Endothelial cell (in vitro differentiated cells): ENCODE results near the gene AIFM2. TPM values are rescaled to one million over a fixed set of nuclear protein-coding genes. Genes with fewer than 3 reads are reported as not detected.

Source experiments
- DNase-seq: peaks from one replicate; pipeline ENCODE4 v3.0.0; 2021; ENCODE audit warnings: low spot score
- H3K27ac Mint-ChIP-seq: one replicate; pipeline ENCODE4 v1.8.0; 2021; ENCODE audit warnings: mixed read lengths, inconsistent platforms; ENCODE audit not compliant: unreplicated experiment
- H3K27me3 Mint-ChIP-seq: one replicate; pipeline ENCODE4 v1.8.0; 2021; ENCODE audit warnings: mild to moderate bottlenecking, moderate library complexity, mixed read lengths, inconsistent platforms; ENCODE audit not compliant: unreplicated experiment
- H3K36me3 Mint-ChIP-seq: one replicate; pipeline ENCODE4 v1.8.0; 2021; ENCODE audit warnings: mild to moderate bottlenecking, low read depth, mixed read lengths, inconsistent platforms; ENCODE audit not compliant: unreplicated experiment
- H3K4me1 Mint-ChIP-seq: one replicate; pipeline ENCODE4 v1.8.0; 2021; ENCODE audit warnings: mild to moderate bottlenecking, mixed read lengths, inconsistent platforms; ENCODE audit not compliant: unreplicated experiment
- H3K4me3 Mint-ChIP-seq: one replicate; pipeline ENCODE4 v1.8.0; 2021; ENCODE audit warnings: mild to moderate bottlenecking, mixed read lengths, inconsistent platforms; ENCODE audit not compliant: unreplicated experiment
- H3K9me3 Mint-ChIP-seq: one replicate; pipeline ENCODE4 v1.8.0; 2021; ENCODE audit warnings: mixed read lengths, inconsistent platforms; ENCODE audit not compliant: unreplicated experiment
- total RNA-seq: library from RNA; stranded (reverse); fragmentation: NEBNext Ultra II Directional; extraction: Animal tissue kit (Norgen Biotek cat#: 25700); gene quantifications from one replicate; pipeline ENCODE4 v1.2.1, GENCODE V29; 2021; ENCODE audit not compliant: unreplicated experiment
- TF ChIP-seq, protein P1 (sequence below): fragments of 200-600 bp; sonication (generic); IDR thresholded peaks from one replicate; pipeline ENCODE4 v1.5.0; 2021; ENCODE audit warnings: antibody characterized with exemption; ENCODE audit not compliant: unreplicated experiment

Gene AIFM2
- total RNA-seq, 1 donor from 2014 or later = 1.7 TPM

DNA sequence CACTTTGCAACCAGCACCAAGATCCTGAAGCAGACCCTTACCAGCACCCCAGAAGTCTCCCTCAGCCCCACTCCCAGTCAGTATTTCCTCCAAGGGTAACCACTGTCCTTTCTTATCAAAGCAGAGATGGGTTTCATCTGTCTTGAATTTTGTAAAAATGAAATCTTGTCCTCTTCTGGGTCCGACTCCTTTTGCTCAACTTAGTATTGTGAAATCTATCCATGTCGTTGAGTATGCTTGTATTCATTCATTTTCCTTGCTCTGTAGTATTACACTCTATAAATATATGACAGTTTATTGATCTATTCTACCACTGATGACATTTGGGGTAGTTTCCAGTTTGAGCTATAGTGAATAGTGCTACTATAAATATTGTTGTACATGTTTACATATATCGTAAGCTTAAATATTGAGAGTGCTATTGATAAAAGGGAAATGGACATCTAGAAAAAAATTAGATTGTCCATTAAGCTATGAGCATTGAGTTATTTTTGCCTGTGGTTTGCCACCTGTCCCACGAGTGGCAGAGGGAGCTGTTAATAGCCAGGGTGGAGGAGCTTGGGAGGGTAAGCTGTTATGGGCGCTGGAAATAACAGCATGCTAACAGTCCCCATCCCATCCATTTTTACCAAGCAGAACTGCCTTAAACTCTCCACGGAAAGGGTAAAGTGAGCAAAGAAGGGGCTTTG, 36.5 kb downstream of the AIFM2 start:
- TF ChIP-seq, protein P1, sequence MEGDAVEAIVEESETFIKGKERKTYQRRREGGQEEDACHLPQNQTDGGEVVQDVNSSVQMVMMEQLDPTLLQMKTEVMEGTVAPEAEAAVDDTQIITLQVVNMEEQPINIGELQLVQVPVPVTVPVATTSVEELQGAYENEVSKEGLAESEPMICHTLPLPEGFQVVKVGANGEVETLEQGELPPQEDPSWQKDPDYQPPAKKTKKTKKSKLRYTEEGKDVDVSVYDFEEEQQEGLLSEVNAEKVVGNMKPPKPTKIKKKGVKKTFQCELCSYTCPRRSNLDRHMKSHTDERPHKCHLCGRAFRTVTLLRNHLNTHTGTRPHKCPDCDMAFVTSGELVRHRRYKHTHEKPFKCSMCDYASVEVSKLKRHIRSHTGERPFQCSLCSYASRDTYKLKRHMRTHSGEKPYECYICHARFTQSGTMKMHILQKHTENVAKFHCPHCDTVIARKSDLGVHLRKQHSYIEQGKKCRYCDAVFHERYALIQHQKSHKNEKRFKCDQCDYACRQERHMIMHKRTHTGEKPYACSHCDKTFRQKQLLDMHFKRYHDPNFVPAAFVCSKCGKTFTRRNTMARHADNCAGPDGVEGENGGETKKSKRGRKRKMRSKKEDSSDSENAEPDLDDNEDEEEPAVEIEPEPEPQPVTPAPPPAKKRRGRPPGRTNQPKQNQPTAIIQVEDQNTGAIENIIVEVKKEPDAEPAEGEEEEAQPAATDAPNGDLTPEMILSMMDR = no peak
- Mint-ChIP-seq H3K4me3 (no peak overlapping the region), H3K27me3 (no peaks in the 10 kb centered on the region), H3K4me1 (no peaks in the 10 kb centered on the region), H3K27ac (no peak overlapping the region), H3K36me3 (peaks cover 55% of the 10 kb centered on the region), H3K9me3 (no peaks in the 10 kb centered on the region)
- no peak for DNase-seq

DNA sequence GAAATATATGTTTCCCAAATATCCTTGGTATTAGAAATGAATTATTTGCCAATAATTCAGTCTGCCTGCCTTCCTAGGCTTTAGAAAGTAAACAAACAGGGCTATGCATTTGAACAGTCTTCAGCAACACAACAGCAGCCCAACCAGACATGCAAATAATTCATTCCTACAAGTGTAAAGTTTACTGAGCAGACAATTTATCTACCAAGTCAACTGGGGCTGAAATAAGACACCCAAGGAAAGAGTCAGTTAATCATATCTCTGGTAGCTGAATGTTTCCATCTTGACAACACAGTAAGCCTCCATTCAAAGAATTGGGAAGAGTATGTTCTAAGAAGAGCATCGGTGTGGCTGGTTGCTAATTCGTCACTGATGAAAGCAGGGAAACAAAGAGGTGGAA, 38.4 kb downstream of the AIFM2 start:
- TF ChIP-seq, protein P1 = no peak
- Mint-ChIP-seq H3K36me3 (peaks cover 40% of the 10 kb centered on the region), H3K27me3 (peaks cover 2% of the 10 kb centered on the region), H3K27ac (no peak overlapping the region), H3K9me3 (no peaks in the 10 kb centered on the region), H3K4me1 (no peaks in the 10 kb centered on the region), H3K4me3 (no peak overlapping the region)
- DNase-seq = no peak

- TF ChIP-seq, protein P1 = no peak
- H3K4me3 Mint-ChIP-seq = peak overlapping the region; percentile 62
- H3K27ac Mint-ChIP-seq = no peak overlapping the region
- no peak for DNase-seq
- H3K27me3 Mint-ChIP-seq = peaks cover 2% of the 10 kb centered on the region
- no peaks in the 10 kb centered on the region for H3K9me3 Mint-ChIP-seq
- H3K4me1 Mint-ChIP-seq = no peaks in the 10 kb centered on the region
- H3K36me3 Mint-ChIP-seq = peaks cover 36% of the 10 kb centered on the region
Measured at GRCh38 chr10:70093335-70093944, 39.2 kb downstream of the AIFM2 start.

- Mint-ChIP-seq H3K4me3 (no peak overlapping the region), H3K27me3 (peaks cover 2% of the 10 kb centered on the region), H3K36me3 (peaks cover 39% of the 10 kb centered on the region), H3K27ac (no peak overlapping the region), H3K9me3 (no peaks in the 10 kb centered on the region), H3K4me1 (no peaks in the 10 kb centered on the region)
- TF ChIP-seq, protein P1 = no peak
- DNase-seq = no peak
Measured at GRCh38 chr10:70092389-70092718, 40.3 kb downstream of the AIFM2 start.

- H3K4me1 Mint-ChIP-seq = no peaks in the 10 kb centered on the region
- no peak for DNase-seq
- TF ChIP-seq, protein P1 = no peak
- no peaks in the 10 kb centered on the region for H3K9me3 Mint-ChIP-seq
- H3K27ac Mint-ChIP-seq = no peak overlapping the region
- H3K4me3 Mint-ChIP-seq = no peak overlapping the region
- H3K36me3 Mint-ChIP-seq = peaks cover 35% of the 10 kb centered on the region
- H3K27me3 Mint-ChIP-seq = peaks cover 3% of the 10 kb centered on the region
Measured at GRCh38 chr10:70090951-70091350, 41.7 kb downstream of the AIFM2 start.
